ENCODE measurements around the gene ARPC4.

- TF ChIP-seq CDX4 (CRISPR knock-in tag; IDR thresholded peaks at IDR 0.05; ENCODE audit: borderline replicate concordance) (no peak), CTCF (IDR thresholded peaks at IDR 0.05) (no peak), CREM (CRISPR knock-in tag; IDR thresholded peaks at IDR 0.05) (no peak), ZNF281 (CRISPR knock-in tag; IDR thresholded peaks at IDR 0.05) (no peak), PRDM15 (CRISPR knock-in tag; IDR thresholded peaks at IDR 0.05) (no peak)
These were observed 7.6 kb downstream of the ARPC4 start for GRCh38 chr3:9800529-9800928.

Data from WTC11 (cell line).